Mucosa of descending colon (tissue), 3 donors: Measurements from ENCODE around the gene SCARB1. TPM values are rescaled to one million over a fixed set of nuclear protein-coding genes. Genes with fewer than 3 reads are reported as not detected.
A peak's percentile ranks its signal among the peaks of the same experiment; 100 is the strongest.
"Not testable (repeated sequence)": the region's sequence is repeated elsewhere in the genome, so short reads cannot be mapped to it uniquely, and the experiment has no call there.

Source experiments
- ATAC-seq: fragments of 200-7000 bp; cut with Tn5 transposase; one replicate; pipeline ENCODE4 v1.9.1; 2020; ENCODE audit warnings: mild to moderate bottlenecking, moderate library complexity
- DNase-seq, 3 donors: peaks; one replicate each; pipeline ENCODE4 v3.0.0-alpha.2; 2020
- H3K36me3 ChIP-seq: fragments of 200-600 bp; one replicate; pipeline ENCODE4 v1.8.0; 2021; ENCODE audit warnings: low read depth, mild to moderate bottlenecking
- H3K4me1 ChIP-seq: fragments of 200-600 bp; one replicate; pipeline ENCODE4 v1.8.0; 2021; ENCODE audit warnings: low read depth, mild to moderate bottlenecking
- H3K4me3 ChIP-seq: fragments of 200-600 bp; one replicate; pipeline ENCODE4 v1.8.0; 2021; ENCODE audit warnings: mild to moderate bottlenecking
- H3K9me3 ChIP-seq: fragments of 200-600 bp; one replicate; pipeline ENCODE4 v1.8.0; 2021; ENCODE audit warnings: mild to moderate bottlenecking
- intact Hi-C, 2 donors: fragments of 100-400 bp; cut with DNase I in 1 of 2; cut with micrococcal nuclease in 1 of 2; formaldehyde crosslinking; loops; one replicate each; pipeline versions ENCODE4 v1.11.0 to v1.11.1; 2022; cut with DNase I, micrococcal nuclease
- total RNA-seq, 3 donors: library from RNA; stranded (reverse); fragmentation: NEBNext Ultra II Directional in 2 of 3; extraction: Animal tissue kit (Norgen Biotek cat#: 25700) in 2 of 3; gene quantifications; one replicate each; pipeline versions ENCODE4 v1.2.1 to v1.2.4, GENCODE V29; 2021 to 2023
- TF ChIP-seq, protein P1 (sequence below): fragments of 200-600 bp; IDR thresholded peaks from one replicate; pipeline ENCODE4 v1.8.0; 2022; ENCODE audit warnings: antibody characterized with exemption, mild to moderate bottlenecking
- donor health status: DM: no; HTN: no; CAD: no; lungs with moderate emphysema.
- donor health status: DM: no; HTN: no; CAD: no.
- donor health status: DM: no; HTN: yes; CAD: no.

SCARB1 gene
- total RNA-seq, 3 donors from 2014 or later, result 23.0 to 55.1 (median 31.2) TPM

GRCh38 chr12:124898200-124898922 is 34.7 kb upstream of the SCARB1 start:
- Histone ChIP-seq H3K4me1 (no peaks in the 10 kb centered on the region), H3K4me3 (no peak overlapping the region), H3K9me3 (no peaks in the 10 kb centered on the region), H3K36me3 (no peaks in the 10 kb centered on the region)
- intact Hi-C loops, result no loop called here
- TF ChIP-seq, protein P1, sequence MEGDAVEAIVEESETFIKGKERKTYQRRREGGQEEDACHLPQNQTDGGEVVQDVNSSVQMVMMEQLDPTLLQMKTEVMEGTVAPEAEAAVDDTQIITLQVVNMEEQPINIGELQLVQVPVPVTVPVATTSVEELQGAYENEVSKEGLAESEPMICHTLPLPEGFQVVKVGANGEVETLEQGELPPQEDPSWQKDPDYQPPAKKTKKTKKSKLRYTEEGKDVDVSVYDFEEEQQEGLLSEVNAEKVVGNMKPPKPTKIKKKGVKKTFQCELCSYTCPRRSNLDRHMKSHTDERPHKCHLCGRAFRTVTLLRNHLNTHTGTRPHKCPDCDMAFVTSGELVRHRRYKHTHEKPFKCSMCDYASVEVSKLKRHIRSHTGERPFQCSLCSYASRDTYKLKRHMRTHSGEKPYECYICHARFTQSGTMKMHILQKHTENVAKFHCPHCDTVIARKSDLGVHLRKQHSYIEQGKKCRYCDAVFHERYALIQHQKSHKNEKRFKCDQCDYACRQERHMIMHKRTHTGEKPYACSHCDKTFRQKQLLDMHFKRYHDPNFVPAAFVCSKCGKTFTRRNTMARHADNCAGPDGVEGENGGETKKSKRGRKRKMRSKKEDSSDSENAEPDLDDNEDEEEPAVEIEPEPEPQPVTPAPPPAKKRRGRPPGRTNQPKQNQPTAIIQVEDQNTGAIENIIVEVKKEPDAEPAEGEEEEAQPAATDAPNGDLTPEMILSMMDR, result peak; percentile 66
- ATAC-seq, result peak; percentile 97
- DNase-seq, result peak; percentile 65 to 87 (median 74)

DNA sequence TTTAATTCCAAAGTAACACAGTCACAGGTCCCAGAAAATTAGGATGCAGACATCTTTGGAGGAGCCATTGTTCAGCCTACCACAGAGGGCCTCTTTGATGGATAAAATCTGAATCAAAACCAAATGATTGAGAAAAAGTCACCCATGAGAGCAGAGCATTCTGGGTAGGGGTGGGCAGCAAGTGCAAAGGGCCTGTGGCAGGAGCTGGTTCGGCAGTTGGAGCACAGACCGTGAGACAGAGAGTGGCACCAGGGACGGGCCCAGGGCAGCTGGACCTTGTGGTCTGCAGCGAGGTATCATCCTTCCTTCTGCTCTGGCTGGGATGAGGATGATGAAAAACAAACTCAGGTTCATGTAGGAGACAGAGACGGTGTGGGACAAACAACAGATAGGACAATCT is 32.8 kb upstream of the SCARB1 start:
- no peak for ATAC-seq
- H3K9me3 ChIP-seq, result no peaks in the 10 kb centered on the region
- H3K4me1 ChIP-seq, result no peaks in the 10 kb centered on the region
- no peak for DNase-seq
- intact Hi-C loops, result no loop called here
- H3K4me3 ChIP-seq, result no peak overlapping the region
- TF ChIP-seq, protein P1, result no peak
- H3K36me3 ChIP-seq, result no peaks in the 10 kb centered on the region

DNA sequence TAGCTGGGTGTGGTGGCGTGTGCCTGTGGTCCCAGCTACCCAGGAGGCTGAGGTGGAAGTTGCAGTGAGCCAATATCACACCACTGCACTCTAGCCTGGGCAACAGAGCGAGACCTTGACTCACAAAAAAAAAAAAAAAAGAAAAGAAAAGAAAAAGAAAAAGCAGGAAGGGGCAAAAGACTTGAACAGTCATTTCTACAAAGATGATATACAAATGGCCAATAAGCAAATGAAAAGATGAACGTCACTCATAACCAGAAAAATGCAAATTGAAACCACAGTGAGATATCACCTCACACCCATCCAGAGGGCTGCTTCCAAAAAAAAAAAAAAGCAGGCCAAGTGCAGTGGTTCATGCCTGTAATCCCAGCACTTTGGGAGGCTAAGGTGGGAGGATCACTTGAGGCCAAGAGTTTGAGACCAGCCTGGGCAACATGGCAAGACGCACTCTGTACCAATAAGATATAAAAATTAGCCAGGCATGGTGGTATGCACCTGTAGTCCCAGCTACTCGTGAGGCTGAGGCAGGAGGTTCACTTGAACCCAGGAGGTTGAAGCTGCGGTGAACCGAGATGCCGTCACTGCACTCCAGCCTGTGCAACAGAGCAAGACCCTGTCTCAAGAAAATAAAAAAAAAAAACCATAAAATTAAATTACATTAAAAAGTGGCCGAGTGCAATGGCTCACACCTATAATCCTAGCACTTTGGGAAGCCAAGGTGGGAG is 30.3 kb upstream of the SCARB1 start:
- Histone ChIP-seq H3K4me3 (no peak overlapping the region), H3K36me3 (no peaks in the 10 kb centered on the region), H3K4me1 (no peaks in the 10 kb centered on the region), H3K9me3 (no peaks in the 10 kb centered on the region)
- TF ChIP-seq, protein P1, result no peak
- no peak for DNase-seq
- ATAC-seq, result no peak
- intact Hi-C loops, result no loop called here

DNA sequence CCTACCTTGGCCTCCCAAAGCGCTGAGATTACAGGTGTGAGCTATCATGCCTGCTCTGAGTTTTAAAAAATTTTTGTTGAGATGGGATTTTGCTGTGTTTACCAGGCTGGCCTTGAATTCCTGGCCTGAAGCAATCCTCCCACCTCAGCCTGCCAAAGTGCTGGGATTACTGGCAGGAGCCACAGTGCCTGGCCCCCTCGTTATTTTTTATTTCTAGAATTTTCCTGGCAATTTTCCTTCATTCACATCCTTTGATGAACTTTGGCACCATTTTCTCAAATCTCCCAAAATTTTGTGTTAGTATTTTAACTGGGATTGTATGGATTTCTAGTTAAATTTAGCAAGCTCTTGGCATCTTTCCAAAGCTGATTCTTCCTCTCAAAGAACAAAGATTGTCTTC is 24.6 kb upstream of the SCARB1 start:
- ATAC-seq, result no peak
- no peak for DNase-seq
- Histone ChIP-seq H3K4me3 (no peak overlapping the region), H3K36me3 (no peaks in the 10 kb centered on the region), H3K9me3 (no peaks in the 10 kb centered on the region), H3K4me1 (peaks cover 4% of the 10 kb centered on the region)
- TF ChIP-seq, protein P1, result no peak
- intact Hi-C loops, result no loop called here

DNA sequence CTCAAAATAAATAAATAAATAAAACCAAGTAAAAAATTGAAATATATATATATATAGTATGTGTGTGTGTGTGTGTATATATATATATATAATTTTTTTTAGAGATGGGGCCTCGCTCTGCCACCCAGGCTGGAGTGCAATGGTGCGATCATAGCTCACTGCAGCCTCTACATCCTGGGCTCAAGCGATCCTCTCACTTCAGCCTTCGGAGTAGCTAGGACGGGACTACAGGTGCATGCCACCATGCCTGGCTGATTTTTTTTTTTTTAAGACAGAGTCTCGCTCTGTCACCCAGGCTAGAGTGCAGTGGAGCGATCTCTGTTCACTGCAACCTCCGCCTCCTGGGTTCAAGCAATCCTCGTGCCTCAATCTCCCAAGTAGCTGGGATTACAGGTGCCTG is 24.1 kb upstream of the SCARB1 start:
- H3K9me3 ChIP-seq, H3K4me3 ChIP-seq, H3K36me3 ChIP-seq, H3K4me1 ChIP-seq, DNase-seq, ATAC-seq, intact Hi-C loops: not testable (repeated sequence)
